Measurements from ENCODE around the gene NPAT. TPM values are rescaled to one million over a fixed set of nuclear protein-coding genes. Genes with fewer than 3 reads are reported as not detected.

Gene NPAT
- total and polyA plus RNA-seq, 9 of the 15 experiments (the other 6 are each of a cell fraction or from before 2014, with no cell fraction given): 8.8 to 30.0 (median 22.1) TPM

GRCh38 chr11:108223348-108224149 is 1.1 kb upstream of the NPAT start (continued):
- no peak for TF ChIP-seq ELF4 (CRISPR knock-in tag; IDR thresholded peaks at IDR 0.05)
- TF ChIP-seq RBM34 (IDR thresholded peaks at IDR 0.05; ENCODE audit: borderline replicate concordance, insufficient read depth, low read length): no peak
- no peak for TF ChIP-seq ZFP1 (CRISPR knock-in tag; IDR thresholded peaks at IDR 0.05)
- TF ChIP-seq CBFA2T2 (conservative IDR thresholded peaks at IDR 0.05): peak; percentile 93
- TF ChIP-seq MEF2D (tag; conservative IDR thresholded peaks at IDR 0.05; ENCODE audit: low read depth): 0 out of 2 replicates have a peak, but pooled peaks have one; percentile 59
- TF ChIP-seq RBM15 (IDR thresholded peaks at IDR 0.05; ENCODE audit: insufficient read depth, low read length): no peak
- TF ChIP-seq, protein P1, sequence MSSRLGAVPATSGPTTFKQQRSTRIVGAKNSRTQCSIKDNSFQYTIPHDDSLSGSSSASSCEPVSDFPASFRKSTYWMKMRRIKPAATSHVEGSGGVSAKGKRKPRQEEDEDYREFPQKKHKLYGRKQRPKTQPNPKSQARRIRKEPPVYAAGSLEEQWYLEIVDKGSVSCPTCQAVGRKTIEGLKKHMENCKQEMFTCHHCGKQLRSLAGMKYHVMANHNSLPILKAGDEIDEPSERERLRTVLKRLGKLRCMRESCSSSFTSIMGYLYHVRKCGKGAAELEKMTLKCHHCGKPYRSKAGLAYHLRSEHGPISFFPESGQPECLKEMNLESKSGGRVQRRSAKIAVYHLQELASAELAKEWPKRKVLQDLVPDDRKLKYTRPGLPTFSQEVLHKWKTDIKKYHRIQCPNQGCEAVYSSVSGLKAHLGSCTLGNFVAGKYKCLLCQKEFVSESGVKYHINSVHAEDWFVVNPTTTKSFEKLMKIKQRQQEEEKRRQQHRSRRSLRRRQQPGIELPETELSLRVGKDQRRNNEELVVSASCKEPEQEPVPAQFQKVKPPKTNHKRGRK (tag; IDR thresholded peaks at IDR 0.05): no peak
- TF ChIP-seq CREB5 (CRISPR knock-in tag; IDR thresholded peaks at IDR 0.05): no peak
- no peak for TF ChIP-seq CREBBP (IDR thresholded peaks at IDR 0.05; ENCODE audit: low read depth, low read length)
- peak; percentile 42; the same call in 1 of the 2 replicates for TF ChIP-seq DIDO1 (tag; IDR thresholded peaks at IDR 0.05; ENCODE audit: low read depth)
- TF ChIP-seq RUNX1 (IDR thresholded peaks at IDR 0.05; ENCODE audit: low read depth): peak; percentile 88; the same call in 1 of the 2 replicates
- no peak for TF ChIP-seq HNRNPUL1 (IDR thresholded peaks at IDR 0.05; ENCODE audit: low read length)
- TF ChIP-seq SREBF1 (IDR thresholded peaks at IDR 0.05; ENCODE audit: borderline replicate concordance, low read depth, low read length): no peak
- no peak for TF ChIP-seq FOXJ3 (CRISPR knock-in tag; IDR thresholded peaks at IDR 0.05)
- TF ChIP-seq, protein P2, sequence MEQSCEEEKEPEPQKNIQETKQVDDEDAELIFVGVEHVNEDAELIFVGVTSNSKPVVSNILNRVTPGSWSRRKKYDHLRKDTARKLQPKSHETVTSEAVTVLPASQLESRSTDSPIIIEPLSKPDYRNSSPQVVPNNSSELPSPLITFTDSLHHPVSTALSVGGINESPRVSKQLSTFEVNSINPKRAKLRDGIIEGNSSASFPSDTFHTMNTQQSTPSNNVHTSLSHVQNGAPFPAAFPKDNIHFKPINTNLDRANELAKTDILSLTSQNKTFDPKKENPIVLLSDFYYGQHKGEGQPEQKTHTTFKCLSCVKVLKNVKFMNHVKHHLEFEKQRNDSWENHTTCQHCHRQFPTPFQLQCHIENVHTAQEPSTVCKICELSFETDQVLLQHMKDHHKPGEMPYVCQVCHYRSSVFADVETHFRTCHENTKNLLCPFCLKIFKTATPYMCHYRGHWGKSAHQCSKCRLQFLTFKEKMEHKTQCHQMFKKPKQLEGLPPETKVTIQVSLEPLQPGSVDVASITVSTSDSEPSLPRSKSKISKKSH (CRISPR knock-in tag; IDR thresholded peaks at IDR 0.05): no peak
- no peak for TF ChIP-seq ETS1 (conservative IDR thresholded peaks at IDR 0.05; ENCODE audit: control insufficient read depth, low read depth, low read length)
- TF ChIP-seq AFF4 (CRISPR knock-in tag; IDR thresholded peaks at IDR 0.05): no peak

All from K562 (cell line).